Omental fat pad (tissue), 4 donors: ENCODE results near the gene ZNF462. TPM values are rescaled to one million over a fixed set of nuclear protein-coding genes. Genes with fewer than 3 reads are reported as not detected.
A peak's percentile ranks its signal among the peaks of the same experiment; 100 is the strongest.

ENCODE experiments used
- ATAC-seq: fragments of 150-250 bp; one replicate; pipeline ENCODE4 v1.9.1; 2016; ENCODE audit warnings: mild to moderate bottlenecking, moderate library complexity; ENCODE audit not compliant: low FRiP score
- DNase-seq: peaks from one replicate; pipeline ENCODE4 v3.0.0-alpha.2; 2019; ENCODE audit warnings: low spot score
- total RNA-seq, 4 donors: library from RNA; depleted of rRNA; stranded (reverse); fragments of >200 nt; gene quantifications; one replicate each; pipeline ENCODE4 v1.1.0, GENCODE V29; 2016
- TF ChIP-seq, protein P1 (sequence below), 3 donors: fragments of 450-650 bp; IDR thresholded peaks; one replicate each; pipeline ENCODE4 v1.5.1; 2016 to 2017; ENCODE audit warnings: antibody characterized with exemption in 3 of 3, mild to moderate bottlenecking in 3 of 3, moderate library complexity in 2 of 3

Gene ZNF462
- total RNA-seq, 4 donors from 2014 or later = 16.2 to 18.5 (median 16.7) TPM

DNA sequence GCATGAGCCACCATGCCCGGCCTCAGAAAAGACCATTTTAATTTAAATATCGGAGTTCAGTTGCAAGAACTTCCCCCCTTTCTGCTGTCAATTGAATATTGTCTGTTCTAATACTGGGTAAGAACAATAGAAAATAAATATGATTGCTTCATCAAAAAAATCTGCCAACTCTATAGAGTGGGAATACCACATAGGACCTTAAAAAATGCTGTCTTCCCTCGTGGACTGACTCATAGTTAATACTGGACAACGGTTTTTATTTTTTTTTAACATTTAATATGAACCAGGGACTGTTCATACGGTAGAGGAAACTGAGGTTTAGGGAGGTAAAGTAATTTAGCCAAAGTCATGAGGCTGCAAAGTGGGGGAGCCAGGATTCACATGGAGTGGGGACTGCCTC is 9.7 kb downstream of the ZNF462 start:
- ATAC-seq (no peak), DNase-seq (no peak)
- TF ChIP-seq, protein P1, sequence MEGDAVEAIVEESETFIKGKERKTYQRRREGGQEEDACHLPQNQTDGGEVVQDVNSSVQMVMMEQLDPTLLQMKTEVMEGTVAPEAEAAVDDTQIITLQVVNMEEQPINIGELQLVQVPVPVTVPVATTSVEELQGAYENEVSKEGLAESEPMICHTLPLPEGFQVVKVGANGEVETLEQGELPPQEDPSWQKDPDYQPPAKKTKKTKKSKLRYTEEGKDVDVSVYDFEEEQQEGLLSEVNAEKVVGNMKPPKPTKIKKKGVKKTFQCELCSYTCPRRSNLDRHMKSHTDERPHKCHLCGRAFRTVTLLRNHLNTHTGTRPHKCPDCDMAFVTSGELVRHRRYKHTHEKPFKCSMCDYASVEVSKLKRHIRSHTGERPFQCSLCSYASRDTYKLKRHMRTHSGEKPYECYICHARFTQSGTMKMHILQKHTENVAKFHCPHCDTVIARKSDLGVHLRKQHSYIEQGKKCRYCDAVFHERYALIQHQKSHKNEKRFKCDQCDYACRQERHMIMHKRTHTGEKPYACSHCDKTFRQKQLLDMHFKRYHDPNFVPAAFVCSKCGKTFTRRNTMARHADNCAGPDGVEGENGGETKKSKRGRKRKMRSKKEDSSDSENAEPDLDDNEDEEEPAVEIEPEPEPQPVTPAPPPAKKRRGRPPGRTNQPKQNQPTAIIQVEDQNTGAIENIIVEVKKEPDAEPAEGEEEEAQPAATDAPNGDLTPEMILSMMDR (IDR thresholded peaks at IDR 0.05) = no peak

DNA sequence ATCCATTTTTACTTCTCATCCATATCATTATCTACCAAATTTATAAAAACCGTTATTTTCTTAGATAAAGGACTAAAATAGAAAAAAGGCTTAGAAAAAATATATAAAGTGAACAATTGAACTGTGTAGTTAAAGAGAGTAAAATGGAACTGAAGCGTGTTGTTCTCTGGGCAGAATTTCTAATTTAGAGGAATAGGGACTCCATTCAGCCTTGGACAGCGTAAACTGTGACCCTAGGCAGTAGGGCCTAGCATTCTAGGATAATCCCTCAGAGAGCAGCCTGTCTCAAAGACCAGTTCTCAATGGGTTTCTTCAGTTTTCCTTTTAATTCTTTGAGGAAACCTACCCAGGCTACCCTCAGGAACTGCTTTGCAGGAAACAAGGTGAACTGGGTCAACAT is 11.1 kb downstream of the ZNF462 start:
- TF ChIP-seq, protein P1 (IDR thresholded peaks at IDR 0.05) = no peak
- no peak for DNase-seq
- ATAC-seq = no peak

DNA sequence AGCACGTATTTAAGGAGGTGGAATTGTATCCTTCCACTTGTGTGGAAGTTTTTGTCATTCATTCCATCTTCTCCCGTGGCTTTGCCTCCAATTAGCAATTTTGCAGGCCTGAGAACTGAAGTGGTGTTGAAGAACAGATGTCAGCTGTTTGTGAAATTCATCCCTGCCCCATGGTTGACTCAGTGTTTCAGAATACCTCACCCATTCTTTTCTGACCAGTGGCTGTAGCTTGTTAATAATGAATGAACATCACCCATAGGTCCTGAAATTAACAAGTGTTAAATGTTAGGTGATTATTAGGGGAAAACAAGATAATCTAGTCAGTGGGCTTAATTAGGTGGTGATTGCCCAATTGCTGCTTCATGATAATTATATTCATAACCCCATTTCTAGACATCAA is 11.7 kb downstream of the ZNF462 start:
- DNase-seq (no peak), ATAC-seq (no peak)
- TF ChIP-seq, protein P1 (IDR thresholded peaks at IDR 0.05) = no peak

DNA sequence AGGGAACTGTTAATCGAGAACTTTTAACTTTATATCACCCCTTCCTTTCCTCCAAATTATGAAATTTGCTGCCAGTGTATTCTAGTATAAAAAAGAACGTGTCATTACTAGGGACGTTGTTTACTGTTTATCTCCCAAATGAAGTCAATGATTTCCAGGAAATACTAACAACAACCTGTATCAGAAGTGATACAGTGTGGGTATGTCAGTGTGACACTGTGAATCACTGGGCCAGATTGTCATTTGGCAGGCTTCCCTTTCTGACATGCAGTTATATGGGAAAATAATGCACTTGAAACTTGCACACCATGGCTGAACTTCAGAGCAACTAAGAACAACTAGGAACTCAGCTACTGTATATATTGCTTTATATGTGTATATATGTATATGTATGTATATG is 12.6 kb downstream of the ZNF462 start:
- ATAC-seq = no peak
- TF ChIP-seq, protein P1 (IDR thresholded peaks at IDR 0.05) = no peak
- no peak for DNase-seq

DNA sequence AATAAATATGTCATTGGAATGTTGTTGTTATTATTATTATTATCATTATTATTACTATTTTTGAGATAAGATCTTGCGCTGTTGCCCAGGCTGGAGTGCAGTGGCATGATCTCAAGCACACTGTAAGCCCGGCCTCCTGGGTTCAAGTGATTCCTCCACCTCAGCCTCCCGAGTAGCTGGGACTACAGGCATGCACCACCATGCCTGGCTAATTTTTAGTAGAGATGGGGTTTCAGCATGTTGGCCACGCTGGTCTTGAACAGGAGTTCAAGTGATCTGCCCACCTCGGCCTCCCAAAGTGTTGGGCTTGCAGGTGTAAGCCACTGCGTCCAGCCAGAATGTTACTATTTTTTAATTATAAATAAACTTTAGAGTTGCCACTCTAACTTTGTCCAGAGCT is 14.4 kb downstream of the ZNF462 start:
- ATAC-seq (no peak), DNase-seq (no peak)
- TF ChIP-seq, protein P1 (IDR thresholded peaks at IDR 0.05) = no peak

DNA sequence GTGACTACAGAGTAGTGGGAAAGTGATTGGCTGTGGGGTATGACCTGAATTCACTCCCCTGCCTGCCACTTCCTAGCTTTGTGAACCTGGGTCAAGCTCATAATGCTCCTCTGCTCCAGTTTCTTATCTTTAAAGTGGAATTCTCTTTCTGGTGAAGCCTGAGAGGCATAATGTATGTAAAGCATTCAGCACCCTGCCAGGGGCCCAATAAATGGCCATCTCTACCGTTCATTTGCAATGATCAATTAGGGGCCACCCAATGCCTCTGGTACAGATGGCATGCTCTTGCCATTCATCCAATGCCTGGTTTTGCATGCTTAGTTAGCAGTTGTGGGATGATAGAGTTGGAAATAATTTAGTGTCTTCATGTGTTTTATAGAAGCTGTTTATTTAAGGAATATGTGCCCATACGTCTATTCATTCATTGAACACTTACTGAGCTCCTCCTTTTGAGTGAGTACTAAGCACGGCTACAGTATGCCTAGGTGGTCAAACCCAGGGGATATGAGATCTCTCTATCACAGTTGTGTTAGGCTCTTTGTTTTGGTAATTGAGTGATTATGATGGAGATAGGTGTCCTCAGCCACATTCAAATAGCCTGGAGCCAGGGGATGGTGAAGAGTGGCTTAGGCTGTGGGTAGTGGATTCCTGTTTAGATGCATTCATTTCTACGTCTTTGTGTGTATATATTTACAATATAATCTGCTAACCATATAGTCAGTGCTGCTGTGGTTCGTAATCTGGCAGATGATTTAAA is 15.3 kb downstream of the ZNF462 start:
- ATAC-seq = no peak
- TF ChIP-seq, protein P1 (IDR thresholded peaks at IDR 0.05) = no peak

DNA sequence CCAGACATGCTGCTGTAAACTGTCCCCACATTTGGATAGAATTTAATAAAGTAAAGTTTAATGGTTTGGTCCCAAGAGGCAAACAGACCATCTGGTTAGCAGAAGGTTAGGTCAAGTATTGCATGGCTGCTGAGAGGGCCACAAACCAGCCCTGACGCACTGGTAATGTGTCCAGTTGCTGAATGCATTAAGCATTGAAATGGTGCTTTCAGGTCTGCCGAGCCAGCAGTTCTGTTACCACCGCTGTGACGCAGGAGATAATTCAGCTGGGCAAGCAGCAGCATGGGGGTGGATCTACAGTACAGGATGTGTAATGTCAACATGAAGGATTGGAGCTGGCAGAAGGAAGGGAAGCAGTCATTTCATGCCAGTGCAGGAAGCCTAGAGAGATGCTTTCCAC is 16.0 kb downstream of the ZNF462 start:
- TF ChIP-seq, protein P1 (IDR thresholded peaks at IDR 0.05) = no peak
- DNase-seq = no peak
- ATAC-seq = peak; percentile 93

More for the DNA sequence above, 15.3 kb downstream of the ZNF462 start:
- DNase-seq = no peak
